K562 (cell line): ENCODE results near the gene ADAM15. TPM values are rescaled to one million over a fixed set of nuclear protein-coding genes. Genes with fewer than 3 reads are reported as not detected.

Experiments used
- ATAC-seq: fragments of 200-7000 bp; cut with Tn5 transposase; 3 replicates; pipeline ENCODE4 v1.9.1; 2020; ENCODE audit warnings: moderate library complexity
- BruUV-seq: library from RNA; stranded (reverse); fragments of 400-500 nt; replicated peaks from 2 replicates; lab custom pipeline; 2021; lab: Mats Ljungman, UMichigan
- CTCF ChIA-PET: fragments of 300-600 bp; formaldehyde crosslinking; extraction: SDS; loops from one replicate; lab custom pipeline; 2021; ENCODE audit warnings: low intra/inter-chr PET ratio; lab: Yijun Ruan, JAX
- POLR2A ChIA-PET: fragments of 300-600, 350-650 bp; sonication (Branson Sonifier 250); formaldehyde crosslinking; extraction: SDS; loops from one replicate; lab custom pipeline; 2021; ENCODE audit warnings: antibody characterized with exemption, inconsistent platforms; lab: Yijun Ruan, JAX
- DNase-seq, 4 experiments: peaks; one replicate each; pipeline versions ENCODE4 v3.0.0 to v3.0.0-alpha.2; 2011 to 2018; ENCODE audit warnings: low spot score in 3 of 4, mixed read lengths in 3 of 4; ENCODE audit errors: extremely low read depth in 1 of 4
- FAIRE-seq: peaks from 2 replicates; lab custom pipeline; 2011; peaks lifted over from hg19 to GRCh38; lab: Jason Lieb, UNC
- H2AFZ ChIP-seq: 2 replicates; pipeline ENCODE4 v1.6.0; 2011; ENCODE audit warnings: low read depth, low read length, control low read depth, inconsistent platforms
- H3K27ac ChIP-seq: fragments of 200-600 bp; 3 replicates; pipeline ENCODE4 v1.8.0; 2011; ENCODE audit warnings: low read depth, mild to moderate bottlenecking, control low read depth, inconsistent platforms, low read length, moderate library complexity, mixed read lengths; ENCODE audit errors: extremely low read depth
- H3K27me3 ChIP-seq, 2 experiments: fragments of 300-600 bp in 1 of 2; 2 replicates in 1 of 2; 3 replicates in 1 of 2; pipeline versions ENCODE4 v1.6.0 to v1.8.0; 2011; ENCODE audit warnings: inconsistent platforms in 2 of 2, low read length in 2 of 2, mild to moderate bottlenecking in 1 of 2, mixed read lengths in 1 of 2, moderate library complexity in 1 of 2; ENCODE audit not compliant: control insufficient read depth in 2 of 2, insufficient read depth in 2 of 2
- H3K36me3 ChIP-seq: fragments of 300-600 bp; 3 replicates; pipeline ENCODE4 v1.8.0; 2011; ENCODE audit warnings: mild to moderate bottlenecking, low read length, inconsistent platforms; ENCODE audit not compliant: control insufficient read depth, insufficient read depth
- H3K4me1 ChIP-seq, 2 experiments: fragments of 200-600 bp in 1 of 2; replicated peaks in 1 of 2; 2 replicates in 1 of 2; 3 replicates in 1 of 2; pipeline versions ENCODE4 v1.5.1 to v1.8.0; 2011; ENCODE audit warnings: inconsistent platforms in 2 of 2, low read length in 2 of 2, mild to moderate bottlenecking in 1 of 2, mixed read lengths in 1 of 2, moderate library complexity in 1 of 2; ENCODE audit not compliant: control insufficient read depth in 2 of 2, insufficient read depth in 2 of 2
- H3K4me2 ChIP-seq: 2 replicates; pipeline ENCODE4 v1.6.1; 2011; ENCODE audit warnings: low read length, control low read depth, inconsistent platforms, mixed read lengths; ENCODE audit not compliant: insufficient read depth
- H3K4me3 ChIP-seq: fragments of 200-600 bp; sonication (generic), shearing (Covaris generic); 2 replicates; pipeline ENCODE4 v1.5.1; 2016; ENCODE audit warnings: control low read depth, inconsistent platforms
- H3K79me2 ChIP-seq: fragments of 200-600 bp; 3 replicates; pipeline ENCODE4 v1.8.0; 2011; ENCODE audit warnings: low read length, inconsistent platforms; ENCODE audit not compliant: control insufficient read depth, insufficient read depth
- H3K9ac ChIP-seq, 2 experiments: 2 replicates each; pipeline versions ENCODE4 v1.6.0 to v1.6.1; 2011; ENCODE audit warnings: low read depth in 2 of 2, low read length in 2 of 2, control low read depth in 1 of 2, inconsistent platforms in 1 of 2, mild to moderate bottlenecking in 1 of 2, mixed read lengths in 1 of 2; ENCODE audit not compliant: insufficient read depth in 1 of 2
- H3K9me1 ChIP-seq: one replicate; pipeline ENCODE4 v1.6.0; 2011; ENCODE audit warnings: inconsistent platforms, mild to moderate bottlenecking, low read length, moderate library complexity; ENCODE audit not compliant: control insufficient read depth, insufficient read depth
- H3K9me3 ChIP-seq: replicated peaks from 2 replicates; pipeline ENCODE4 v1.5.1; 2011; ENCODE audit warnings: low read depth, low read length, inconsistent platforms; ENCODE audit not compliant: control insufficient read depth, insufficient read depth
- H4K20me1 ChIP-seq: replicated peaks from 2 replicates; pipeline ENCODE4 v1.6.1; 2011; ENCODE audit warnings: low read length, inconsistent platforms, mixed read lengths; ENCODE audit not compliant: control insufficient read depth, insufficient read depth
- ADNP ChIP-seq: fragments of 200-800 bp; sonication (Bioruptor generic); IDR thresholded peaks from 2 replicates; pipeline ENCODE4 v1.6.1; 2016; ENCODE audit warnings: missing genetic modification characterization, missing compliant biosample characterization
- CC2D1A ChIP-seq: fragments of 450-650 bp; IDR thresholded peaks from 2 replicates; pipeline ENCODE4 v1.6.1; 2017; ENCODE audit warnings: mild to moderate bottlenecking
- CREB5 ChIP-seq: fragments of 250-450 bp; sonication (Bioruptor Pico); IDR thresholded peaks from 2 replicates; pipeline ENCODE4 v1.5.0; 2020; ENCODE audit warnings: mild to moderate bottlenecking
- GATAD2A ChIP-seq: fragments of 450-650 bp; IDR thresholded peaks from 2 replicates; pipeline ENCODE4 v1.6.1; 2017
- LARP7 ChIP-seq: fragments of 450-650 bp; IDR thresholded peaks from 2 replicates; pipeline ENCODE4 v1.6.1; 2016
- POLR3G ChIP-seq: IDR thresholded peaks from 2 replicates; pipeline ENCODE4 v1.6.1; 2011; ENCODE audit not compliant: insufficient read length, insufficient replicate concordance; ENCODE audit errors: extremely low read depth
- RFX5 ChIP-seq: IDR thresholded peaks from 2 replicates; pipeline ENCODE4 v1.6.1; 2011; ENCODE audit warnings: low read depth, mild to moderate bottlenecking, improper control_type of control experiment, low read length
- TCF7 ChIP-seq: sonication (generic); IDR thresholded peaks from 2 replicates; pipeline ENCODE4 v1.6.1; 2016; ENCODE audit warnings: antibody characterized with exemption, borderline replicate concordance
- TEAD1 ChIP-seq, 2 experiments: fragments of 450-650 bp in 1 of 2; sonication (generic) in 1 of 2; formaldehyde crosslinking; IDR thresholded peaks; 2 replicates each; pipeline versions ENCODE4 v1.4.0 to v1.8.0; 2020 to 2022; ENCODE audit warnings: mild to moderate bottlenecking in 2 of 2, missing genetic modification reagents in 1 of 2
- TRIM24 ChIP-seq, 2 experiments: fragments of 450-650 bp; IDR thresholded peaks; 2 replicates each; pipeline ENCODE4 v1.6.1; 2016
- XRCC3 ChIP-seq: fragments of 450-650 bp; IDR thresholded peaks from 2 replicates; pipeline ENCODE4 v1.6.1; 2017; ENCODE audit warnings: mild to moderate bottlenecking, moderate library complexity
- XRCC5 ChIP-seq: fragments of 200-400 bp; formaldehyde crosslinking; IDR thresholded peaks from 2 replicates; pipeline ENCODE4 v1.6.1; 2017; ENCODE audit warnings: low read depth, mild to moderate bottlenecking, low read length
- ZNF778 ChIP-seq: fragments of 450-650 bp; formaldehyde crosslinking; IDR thresholded peaks from 2 replicates; pipeline ENCODE4 v1.4.0; 2020; ENCODE audit warnings: mild to moderate bottlenecking, moderate library complexity
- WGBS: fragments of 100-300 bp; shearing (Covaris generic); methylation state at CpG from one replicate; pipeline ENCODE4 v1.1.6; 2016; ENCODE audit warnings: low coverage, mixed read lengths; ENCODE audit not compliant: insufficient coverage; ENCODE audit errors: missing lambda C conversion rate; 5-methylcytosine and 5-hydroxymethylcytosine counted together
- in situ Hi-C: fragments of 300-500 bp; cut with MboI; formaldehyde crosslinking; loops from 4 replicates; pipeline ENCODE4 v1.15.0; 2018; ENCODE audit warnings: inconsistent platforms, mixed read lengths
- intact Hi-C: fragments of 100-400 bp; cut with micrococcal nuclease; formaldehyde crosslinking; loops from 2 replicates; pipeline ENCODE4 v1.14.2; 2022
- polyA plus RNA-seq, 8 experiments: library from polyadenylated mRNA; depleted of rRNA in 4 of 8; stranded (reverse) in 5 of 8; unstranded in 3 of 8; fragments of >200 nt; fragmentation: Nextera tagmentation in 2 of 8; fragmentation: Illumina TruSeq in 1 of 8; extraction: Ambion mirVana in 2 of 8; extraction: Trizol in 1 of 8; gene quantifications; 2 replicates each; pipeline versions ENCODE4 v1.2.1 to v1.2.3, GENCODE V29; 2011 to 2014; ENCODE audit warnings: inconsistent platforms in 1 of 8, missing spikeins in 1 of 8
- total RNA-seq, 7 experiments: library from RNA; depleted of rRNA in 6 of 7; stranded (reverse); fragments of >200 nt in 6 of 7; fragmentation: Illumina TruSeq in 2 of 7; extraction: Trizol in 2 of 7; gene quantifications; 2 replicates each; pipeline versions ENCODE4 v1.2.1 to v1.2.3, GENCODE V29; 2011 to 2021; ENCODE audit warnings: low replicate concordance in 1 of 7
- TF ChIP-seq, protein P1 (sequence below): sonication (generic); formaldehyde crosslinking; IDR thresholded peaks from 2 replicates; pipeline ENCODE4 v1.8.1; 2023; ENCODE audit warnings: mild to moderate bottlenecking, missing genetic modification reagents
- TF ChIP-seq, protein P2 (sequence below): fragments of 200-800 bp; sonication (Bioruptor generic); IDR thresholded peaks from 2 replicates; pipeline ENCODE4 v1.6.1; 2017; ENCODE audit warnings: missing genetic modification characterization, missing compliant biosample characterization
- TF ChIP-seq, protein P3 (sequence below): fragments of 250-450 bp; sonication (Bioruptor Pico); IDR thresholded peaks from 2 replicates; pipeline ENCODE4 v1.8.0; 2021; ENCODE audit warnings: borderline replicate concordance, mild to moderate bottlenecking, moderate library complexity; ENCODE audit not compliant: poor library complexity, severe bottlenecking

The ADAM15 gene
- total and polyA plus RNA-seq, 9 of the 15 experiments (the other 6 are each of a cell fraction or from before 2014, with no cell fraction given) = 0.69 to 72.3 (median 32.8) TPM

DNA sequence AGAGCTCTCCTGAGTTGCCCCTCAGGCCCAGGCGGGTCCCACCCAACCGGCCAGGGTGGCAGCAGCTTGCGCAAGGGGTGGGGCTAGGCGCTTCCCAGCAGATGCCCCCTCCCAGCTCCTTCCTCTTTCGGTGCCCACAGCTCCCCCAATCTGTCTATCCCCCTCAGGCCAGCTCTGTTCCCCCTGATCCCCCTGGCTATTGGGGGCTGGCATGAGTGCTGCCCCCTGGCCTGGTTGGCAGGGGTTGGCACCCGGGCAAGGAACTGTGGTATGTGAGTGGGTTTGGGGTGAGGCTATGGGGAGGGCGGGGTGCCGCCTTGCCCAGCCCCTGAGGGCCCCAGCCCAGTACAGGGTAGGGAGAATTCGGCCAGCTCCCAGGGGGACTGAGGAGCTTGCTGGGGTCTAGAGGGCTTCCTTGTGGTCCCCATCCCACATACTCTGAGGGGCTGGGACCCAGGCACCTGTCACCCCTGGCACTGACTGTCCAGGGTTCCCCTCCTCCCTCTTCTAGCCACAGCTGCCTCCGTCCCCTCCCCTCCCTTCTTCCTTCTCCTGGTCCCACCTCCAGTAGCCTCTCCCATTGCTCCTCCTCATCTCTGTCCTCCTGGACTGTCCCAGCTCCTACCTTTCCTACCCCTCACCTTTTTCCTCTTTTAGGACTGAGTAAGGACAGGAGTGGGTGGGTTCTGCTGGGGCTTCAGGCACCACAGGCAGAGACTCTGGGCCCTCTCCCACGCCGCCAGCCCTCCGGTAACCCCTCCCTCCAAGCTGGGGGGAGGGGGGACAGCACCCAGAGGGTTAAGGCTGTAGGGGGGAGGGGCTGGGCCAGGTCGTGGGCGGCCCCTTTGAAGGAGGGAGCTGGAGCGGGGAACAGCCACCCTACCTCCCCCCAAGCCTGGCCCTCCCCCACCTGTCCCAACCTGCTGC lies 42.8 kb upstream of the ADAM15 start:
- ChIA-PET CTCF (interaction anchor here (0.6 kb wide), 1 partner anchor 71 kb away, joined by 4 read pairs; no protein-coding TSS in a partner anchor), POLR2A (interaction anchor here (0.6 to 1.7 kb wide), 5 partner anchors 9 to 264 kb away, joined by 3 to 12 read pairs (median 3); partner anchors contain the start of gene ADAM15)
- Histone ChIP-seq H3K36me3 (peaks cover 68% of the 10 kb centered on the region; the same call in 2 of the 3 replicates), H3K9me1 (no peaks in the 10 kb centered on the region), H4K20me1 (peaks cover 3% of the 10 kb centered on the region), H3K79me2 (peaks cover 97% of the 10 kb centered on the region), H3K9ac (peak overlapping the region in 1 of 2 experiments; percentile 83; a peak in 3 of 4 replicates), H2AFZ (no peak overlapping the region), H3K9me3 (no peaks in the 10 kb centered on the region), H3K27ac (peak overlapping the region; percentile 57), H3K27me3 (no peaks in the 10 kb centered on the region), H3K4me3 (no peak overlapping the region; the same call in 1 of the 2 replicates), H3K4me2 (peak overlapping the region; percentile 55), H3K4me1 (peaks cover 87 to 91% of the 10 kb centered on the region in 2 experiments)
- peak; percentile 81 to 84 (median 82) for DNase-seq
- ATAC-seq = peak; percentile 42
- FAIRE-seq = peak; percentile 70
- no TSS peak for BruUV-seq
- intact Hi-C loops = no loop called here
- in situ Hi-C loops = no loop called here
- 47% methylated on average over 9 of the region's 16 CpGs for WGBS
- TF ChIP-seq XRCC5 (no peak), RFX5 (no peak), ZNF778 (CRISPR knock-in tag) (no peak), GATAD2A (no peak), LARP7 (no peak), TCF7 (0 out of 2 replicates have a peak, but pooled peaks have one; percentile 45), ADNP (no peak), TRIM24 (IDR thresholded peaks at IDR 0.05) (peak in 1 of 2 experiments; percentile 32; a peak in 1 of 4 replicates), POLR3G (no peak), XRCC3 (no peak), TEAD1 (CRISPR knock-in tag; IDR thresholded peaks at IDR 0.05) (no peak), CC2D1A (no peak), CREB5 (CRISPR knock-in tag) (no peak)
- TF ChIP-seq, protein P1, sequence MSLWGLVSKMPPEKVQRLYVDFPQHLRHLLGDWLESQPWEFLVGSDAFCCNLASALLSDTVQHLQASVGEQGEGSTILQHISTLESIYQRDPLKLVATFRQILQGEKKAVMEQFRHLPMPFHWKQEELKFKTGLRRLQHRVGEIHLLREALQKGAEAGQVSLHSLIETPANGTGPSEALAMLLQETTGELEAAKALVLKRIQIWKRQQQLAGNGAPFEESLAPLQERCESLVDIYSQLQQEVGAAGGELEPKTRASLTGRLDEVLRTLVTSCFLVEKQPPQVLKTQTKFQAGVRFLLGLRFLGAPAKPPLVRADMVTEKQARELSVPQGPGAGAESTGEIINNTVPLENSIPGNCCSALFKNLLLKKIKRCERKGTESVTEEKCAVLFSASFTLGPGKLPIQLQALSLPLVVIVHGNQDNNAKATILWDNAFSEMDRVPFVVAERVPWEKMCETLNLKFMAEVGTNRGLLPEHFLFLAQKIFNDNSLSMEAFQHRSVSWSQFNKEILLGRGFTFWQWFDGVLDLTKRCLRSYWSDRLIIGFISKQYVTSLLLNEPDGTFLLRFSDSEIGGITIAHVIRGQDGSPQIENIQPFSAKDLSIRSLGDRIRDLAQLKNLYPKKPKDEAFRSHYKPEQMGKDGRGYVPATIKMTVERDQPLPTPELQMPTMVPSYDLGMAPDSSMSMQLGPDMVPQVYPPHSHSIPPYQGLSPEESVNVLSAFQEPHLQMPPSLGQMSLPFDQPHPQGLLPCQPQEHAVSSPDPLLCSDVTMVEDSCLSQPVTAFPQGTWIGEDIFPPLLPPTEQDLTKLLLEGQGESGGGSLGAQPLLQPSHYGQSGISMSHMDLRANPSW (CRISPR knock-in tag) = no peak
- TF ChIP-seq, protein P2, sequence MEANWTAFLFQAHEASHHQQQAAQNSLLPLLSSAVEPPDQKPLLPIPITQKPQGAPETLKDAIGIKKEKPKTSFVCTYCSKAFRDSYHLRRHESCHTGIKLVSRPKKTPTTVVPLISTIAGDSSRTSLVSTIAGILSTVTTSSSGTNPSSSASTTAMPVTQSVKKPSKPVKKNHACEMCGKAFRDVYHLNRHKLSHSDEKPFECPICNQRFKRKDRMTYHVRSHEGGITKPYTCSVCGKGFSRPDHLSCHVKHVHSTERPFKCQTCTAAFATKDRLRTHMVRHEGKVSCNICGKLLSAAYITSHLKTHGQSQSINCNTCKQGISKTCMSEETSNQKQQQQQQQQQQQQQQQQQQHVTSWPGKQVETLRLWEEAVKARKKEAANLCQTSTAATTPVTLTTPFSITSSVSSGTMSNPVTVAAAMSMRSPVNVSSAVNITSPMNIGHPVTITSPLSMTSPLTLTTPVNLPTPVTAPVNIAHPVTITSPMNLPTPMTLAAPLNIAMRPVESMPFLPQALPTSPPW (CRISPR knock-in tag) = peak; percentile 60
- TF ChIP-seq, protein P3, sequence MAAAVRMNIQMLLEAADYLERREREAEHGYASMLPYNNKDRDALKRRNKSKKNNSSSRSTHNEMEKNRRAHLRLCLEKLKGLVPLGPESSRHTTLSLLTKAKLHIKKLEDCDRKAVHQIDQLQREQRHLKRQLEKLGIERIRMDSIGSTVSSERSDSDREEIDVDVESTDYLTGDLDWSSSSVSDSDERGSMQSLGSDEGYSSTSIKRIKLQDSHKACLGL = no peak
